WTC11 (cell line): ENCODE measurements around the gene APOBEC3G. TPM values are rescaled to one million over a fixed set of nuclear protein-coding genes. Genes with fewer than 3 reads are reported as not detected.

ENCODE experiments used
- ATAC-seq: fragments of 200-7000 bp; cut with Tn5 transposase; 2 replicates; pipeline ENCODE4 v1.10.0; 2021; ENCODE audit warnings: mild to moderate bottlenecking, moderate library complexity
- CTCF ChIA-PET: fragments of 300-600 bp; sonication (Branson Sonifier 250); formaldehyde crosslinking; loops from one replicate; lab custom pipeline; 2021; ENCODE audit warnings: antibody characterized with exemption; lab: Charles Lee
- POLR2A ChIA-PET: fragments of 350-600 bp; sonication (Branson Sonifier 250); formaldehyde crosslinking; loops from one replicate; lab custom pipeline; 2021; ENCODE audit warnings: antibody characterized with exemption; lab: Charles Lee
- DNase-seq: peaks from one replicate; pipeline ENCODE4 v3.0.0; 2021; ENCODE audit warnings: low spot score
- H3K27ac Mint-ChIP-seq: 2 replicates; pipeline ENCODE4 v1.8.0; 2021; ENCODE audit warnings: mixed read lengths
- H3K27me3 Mint-ChIP-seq: 2 replicates; pipeline ENCODE4 v1.8.0; 2021; ENCODE audit warnings: low read depth, mild to moderate bottlenecking, moderate library complexity, mixed read lengths
- H3K36me3 Mint-ChIP-seq: 2 replicates; pipeline ENCODE4 v1.8.0; 2021; ENCODE audit warnings: mixed read lengths
- H3K4me1 Mint-ChIP-seq: 2 replicates; pipeline ENCODE4 v1.8.0; 2022; ENCODE audit warnings: mixed read lengths
- H3K4me3 Mint-ChIP-seq: 2 replicates; pipeline ENCODE4 v1.8.0; 2021; ENCODE audit warnings: mild to moderate bottlenecking, moderate library complexity, mixed read lengths
- H3K9me3 Mint-ChIP-seq: 2 replicates; pipeline ENCODE4 v1.8.0; 2021; ENCODE audit warnings: mixed read lengths
- AR ChIP-seq: fragments of 250-450 bp; sonication (Bioruptor Pico); IDR thresholded peaks from 2 replicates; pipeline ENCODE4 v1.9.0; 2021; ENCODE audit warnings: mild to moderate bottlenecking
- ARID4B ChIP-seq: sonication (generic); formaldehyde crosslinking; IDR thresholded peaks from 2 replicates; pipeline ENCODE4 v1.8.0; 2023; ENCODE audit warnings: missing genetic modification reagents, mild to moderate bottlenecking, borderline replicate concordance
- CREM ChIP-seq: sonication (generic); formaldehyde crosslinking; IDR thresholded peaks from 2 replicates; pipeline ENCODE4 v1.8.1; 2022; ENCODE audit warnings: mild to moderate bottlenecking, missing genetic modification reagents, moderate library complexity
- EMX1 ChIP-seq: fragments of 250-450 bp; sonication (Bioruptor Pico); IDR thresholded peaks from 2 replicates; pipeline ENCODE4 v1.8.0; 2021; ENCODE audit warnings: mild to moderate bottlenecking
- ETV6 ChIP-seq: sonication (generic); formaldehyde crosslinking; IDR thresholded peaks from 2 replicates; pipeline ENCODE4 v1.8.1; 2022; ENCODE audit warnings: mild to moderate bottlenecking, missing genetic modification reagents
- FOXP4 ChIP-seq: sonication (generic); formaldehyde crosslinking; IDR thresholded peaks from 2 replicates; pipeline ENCODE4 v1.8.0; 2022; ENCODE audit warnings: mild to moderate bottlenecking, missing genetic modification reagents
- HMGA2 ChIP-seq: fragments of 250-450 bp; sonication (Bioruptor Pico); IDR thresholded peaks from 2 replicates; pipeline ENCODE4 v1.4.0; 2021; ENCODE audit warnings: mild to moderate bottlenecking, moderate library complexity
- IRF2 ChIP-seq: sonication (generic); formaldehyde crosslinking; IDR thresholded peaks from 2 replicates; pipeline ENCODE4 v1.8.0; 2022; ENCODE audit warnings: low read depth, missing genetic modification reagents, borderline replicate concordance
- JAZF1 ChIP-seq: fragments of 250-450 bp; sonication (Bioruptor Pico); IDR thresholded peaks from 2 replicates; pipeline ENCODE4 v1.9.0; 2021; ENCODE audit warnings: moderate library complexity, mild to moderate bottlenecking, inconsistent platforms
- JUN ChIP-seq: sonication (generic); formaldehyde crosslinking; IDR thresholded peaks from 2 replicates; pipeline ENCODE4 v1.8.0; 2023; ENCODE audit warnings: mild to moderate bottlenecking, missing genetic modification reagents
- NFE2L1 ChIP-seq: sonication (generic); formaldehyde crosslinking; IDR thresholded peaks from 2 replicates; pipeline ENCODE4 v1.8.1; 2023; ENCODE audit warnings: missing genetic modification reagents
- NR2C2 ChIP-seq: sonication (generic); formaldehyde crosslinking; IDR thresholded peaks from 2 replicates; pipeline ENCODE4 v1.8.0; 2022; ENCODE audit warnings: mild to moderate bottlenecking, missing genetic modification reagents
- NR3C1 ChIP-seq: sonication (generic); formaldehyde crosslinking; conservative IDR thresholded peaks from 2 replicates; pipeline ENCODE4 v1.8.1; 2023; ENCODE audit warnings: low read depth, mild to moderate bottlenecking, missing genetic modification reagents
- OVOL2 ChIP-seq: fragments of 250-450 bp; sonication (Bioruptor Pico); IDR thresholded peaks from 2 replicates; pipeline ENCODE4 v1.9.0; 2021; ENCODE audit warnings: mild to moderate bottlenecking, borderline replicate concordance
- SMAD4 ChIP-seq: sonication (generic); formaldehyde crosslinking; IDR thresholded peaks from 2 replicates; pipeline ENCODE4 v1.8.0; 2022; ENCODE audit warnings: mild to moderate bottlenecking, missing genetic modification reagents
- TEAD4 ChIP-seq: sonication (generic); formaldehyde crosslinking; IDR thresholded peaks from 2 replicates; pipeline ENCODE4 v1.8.0; 2022; ENCODE audit warnings: mild to moderate bottlenecking, missing genetic modification reagents
- TP53 ChIP-seq: sonication (generic); formaldehyde crosslinking; IDR thresholded peaks from 2 replicates; pipeline ENCODE4 v1.8.1; 2023; ENCODE audit warnings: mild to moderate bottlenecking, missing genetic modification reagents
- ZBTB21 ChIP-seq: sonication (generic); formaldehyde crosslinking; IDR thresholded peaks from 2 replicates; pipeline ENCODE4 v1.8.1; 2023; ENCODE audit warnings: mild to moderate bottlenecking, missing genetic modification reagents, borderline replicate concordance
- ZNF425 ChIP-seq: fragments of 250-450 bp; sonication (Bioruptor Pico); conservative IDR thresholded peaks from 2 replicates; pipeline ENCODE4 v1.9.0; 2021; ENCODE audit warnings: mild to moderate bottlenecking
- total RNA-seq: library from RNA; stranded (reverse); gene quantifications from 3 replicates; pipeline ENCODE4 v1.2.3, GENCODE V29; 2021

Gene APOBEC3G
- total RNA-seq, 1 experiment from 2014 or later = 1.8 TPM

GRCh38 chr22:39123751-39124581 is 46.9 kb downstream of the APOBEC3G start:
- Mint-ChIP-seq H3K4me1 (peaks cover 6% of the 10 kb centered on the region), H3K9me3 (no peaks in the 10 kb centered on the region), H3K4me3 (peak overlapping the region; percentile 36), H3K27me3 (no peaks in the 10 kb centered on the region), H3K36me3 (no peaks in the 10 kb centered on the region), H3K27ac (no peak overlapping the region)
- peak; percentile 50 for DNase-seq
- CTCF ChIA-PET = interaction anchor here (0.6 to 3.0 kb wide), 19 partner anchors 10 to 961 kb away, joined by 3 to 20 read pairs (median 5); no protein-coding TSS in a partner anchor
- POLR2A ChIA-PET = interaction anchor here (0.8 kb wide), 1 partner anchor 19 kb away, joined by 3 read pairs; no protein-coding TSS in a partner anchor
- peak; percentile 84 for ATAC-seq
- TF ChIP-seq SMAD4 (CRISPR knock-in tag) (no peak), IRF2 (no peak), OVOL2 (CRISPR knock-in tag) (no peak), EMX1 (CRISPR knock-in tag) (no peak), AR (CRISPR knock-in tag) (no peak), TP53 (CRISPR knock-in tag) (no peak)

GRCh38 chr22:39125622-39126021 is 48.5 kb downstream of the APOBEC3G start:
- H3K9me3 Mint-ChIP-seq = no peaks in the 10 kb centered on the region
- ChIA-PET POLR2A (interaction anchor here (1.1 kb wide), 1 partner anchor 10 kb away, joined by 3 read pairs; no protein-coding TSS in a partner anchor), CTCF (interaction anchor here (0.7 to 1.4 kb wide), 3 partner anchors 10 to 205 kb away, joined by 3 to 6 read pairs (median 3); no protein-coding TSS in a partner anchor)
- DNase-seq (no peak), ATAC-seq (no peak)
- H3K27me3 Mint-ChIP-seq = no peaks in the 10 kb centered on the region
- no peak overlapping the region for H3K4me3 Mint-ChIP-seq
- no peaks in the 10 kb centered on the region for H3K36me3 Mint-ChIP-seq
- no peak overlapping the region for H3K27ac Mint-ChIP-seq
- H3K4me1 Mint-ChIP-seq = peaks cover 12% of the 10 kb centered on the region
- TF ChIP-seq HMGA2 (CRISPR knock-in tag) (no peak), AR (CRISPR knock-in tag) (no peak), JAZF1 (CRISPR knock-in tag) (no peak), ETV6 (CRISPR knock-in tag) (no peak), NR2C2 (CRISPR knock-in tag) (no peak), ARID4B (CRISPR knock-in tag) (no peak), TP53 (CRISPR knock-in tag) (no peak), FOXP4 (CRISPR knock-in tag) (no peak), NR3C1 (CRISPR knock-in tag) (no peak), TEAD4 (CRISPR knock-in tag) (no peak), CREM (CRISPR knock-in tag) (no peak), ZNF425 (CRISPR knock-in tag) (no peak), ZBTB21 (CRISPR knock-in tag) (no peak), NFE2L1 (CRISPR knock-in tag) (no peak), JUN (CRISPR knock-in tag) (no peak)
